NB4 (cell line): ENCODE measurements around the gene LGALS12.
A peak's percentile ranks its signal among the peaks of the same experiment; 100 is the strongest.

Experiments used
- CTCF ChIP-seq: IDR thresholded peaks from one replicate; pipeline ENCODE4 v1.5.1; 2012; ENCODE audit warnings: low read depth, low read length
- MAX ChIP-seq: IDR thresholded peaks from 2 replicates; pipeline ENCODE4 v1.6.1; 2011; ENCODE audit warnings: low read depth, low read length
- MYC ChIP-seq: IDR thresholded peaks from 2 replicates; pipeline ENCODE4 v1.6.1; 2011; ENCODE audit warnings: low read depth, low read length
- POLR2A ChIP-seq: IDR thresholded peaks from 2 replicates; pipeline ENCODE4 v1.6.1; 2011; ENCODE audit warnings: mild to moderate bottlenecking; ENCODE audit not compliant: insufficient read length; ENCODE audit errors: extremely low read depth

GRCh38 chr11:63502252-63502820, 3.5 kb upstream of the LGALS12 start:
- TF ChIP-seq CTCF, result no peak
- peak; percentile 11; the same call in 1 of the 2 replicates for TF ChIP-seq MAX
- TF ChIP-seq POLR2A, result no peak
- TF ChIP-seq MYC, result peak; percentile 50; the same call in 1 of the 2 replicates
